Measurements from ENCODE around the gene MRTFA. TPM values are rescaled to one million over a fixed set of nuclear protein-coding genes. Genes with fewer than 3 reads are reported as not detected.
A peak's percentile ranks its signal among the peaks of the same experiment; 100 is the strongest.

The MRTFA gene
- total and polyA plus RNA-seq, 4 donors: 7.5 to 22.0 (median 9.6) TPM

DNA sequence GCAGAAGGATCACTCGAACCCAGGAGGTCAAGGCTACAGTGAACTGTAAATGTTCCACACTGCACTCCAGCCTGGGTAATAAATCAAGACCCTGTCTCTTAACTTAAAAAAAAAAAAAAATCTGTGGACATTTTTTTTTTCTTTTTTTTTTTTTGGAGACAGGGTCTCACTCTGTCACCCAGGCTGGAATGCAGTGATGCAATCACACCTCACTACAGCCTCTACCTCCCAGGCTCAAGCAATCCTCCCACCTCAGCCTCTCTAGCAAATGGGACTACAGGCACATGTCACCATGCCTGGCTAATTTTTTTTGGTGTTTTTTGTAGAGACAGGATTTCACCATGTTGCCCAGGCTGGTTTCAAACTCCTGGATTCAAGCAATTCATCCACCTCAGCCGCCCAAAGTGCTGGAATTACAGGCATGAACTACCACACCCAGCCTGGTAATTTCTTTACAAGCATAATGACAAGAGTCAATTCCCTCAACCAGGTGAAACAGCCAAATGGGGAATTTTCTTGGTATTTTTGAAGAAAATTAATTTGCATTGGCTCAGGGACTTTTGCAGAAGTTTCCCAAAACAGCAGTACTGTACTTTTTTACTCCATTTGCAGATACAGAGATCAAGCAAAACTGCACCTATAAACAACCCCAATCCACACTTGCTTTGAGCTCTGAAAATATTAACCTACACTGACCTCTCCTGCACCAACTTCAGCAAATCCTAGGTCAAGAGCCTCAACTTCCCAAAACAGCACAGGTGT is 44.0 kb downstream of the MRTFA start:
- WGBS: 94% methylated on average over 2 of the region's 2 CpGs
- TF ChIP-seq EGR1 (IDR thresholded peaks at IDR 0.05; ENCODE audit: low read depth in 2 of 2) (no peak), JUND (IDR thresholded peaks at IDR 0.05) (no peak), HNF4A (conservative IDR thresholded peaks at IDR 0.05) (no peak), REST (IDR thresholded peaks at IDR 0.05) (no peak), YY1 (IDR thresholded peaks at IDR 0.05) (no peak), RAD21 (IDR thresholded peaks at IDR 0.05) (no peak), NR2F2 (IDR thresholded peaks at IDR 0.05) (no peak), FOXA2 (IDR thresholded peaks at IDR 0.05) (no peak), TAF1 (conservative IDR thresholded peaks at IDR 0.05) (no peak)
- TF ChIP-seq, protein P1, sequence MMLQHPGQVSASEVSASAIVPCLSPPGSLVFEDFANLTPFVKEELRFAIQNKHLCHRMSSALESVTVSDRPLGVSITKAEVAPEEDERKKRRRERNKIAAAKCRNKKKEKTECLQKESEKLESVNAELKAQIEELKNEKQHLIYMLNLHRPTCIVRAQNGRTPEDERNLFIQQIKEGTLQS (IDR thresholded peaks at IDR 0.05): no peak
- TF ChIP-seq, protein P2, sequence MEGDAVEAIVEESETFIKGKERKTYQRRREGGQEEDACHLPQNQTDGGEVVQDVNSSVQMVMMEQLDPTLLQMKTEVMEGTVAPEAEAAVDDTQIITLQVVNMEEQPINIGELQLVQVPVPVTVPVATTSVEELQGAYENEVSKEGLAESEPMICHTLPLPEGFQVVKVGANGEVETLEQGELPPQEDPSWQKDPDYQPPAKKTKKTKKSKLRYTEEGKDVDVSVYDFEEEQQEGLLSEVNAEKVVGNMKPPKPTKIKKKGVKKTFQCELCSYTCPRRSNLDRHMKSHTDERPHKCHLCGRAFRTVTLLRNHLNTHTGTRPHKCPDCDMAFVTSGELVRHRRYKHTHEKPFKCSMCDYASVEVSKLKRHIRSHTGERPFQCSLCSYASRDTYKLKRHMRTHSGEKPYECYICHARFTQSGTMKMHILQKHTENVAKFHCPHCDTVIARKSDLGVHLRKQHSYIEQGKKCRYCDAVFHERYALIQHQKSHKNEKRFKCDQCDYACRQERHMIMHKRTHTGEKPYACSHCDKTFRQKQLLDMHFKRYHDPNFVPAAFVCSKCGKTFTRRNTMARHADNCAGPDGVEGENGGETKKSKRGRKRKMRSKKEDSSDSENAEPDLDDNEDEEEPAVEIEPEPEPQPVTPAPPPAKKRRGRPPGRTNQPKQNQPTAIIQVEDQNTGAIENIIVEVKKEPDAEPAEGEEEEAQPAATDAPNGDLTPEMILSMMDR (IDR thresholded peaks at IDR 0.05; ENCODE audit: low read depth, low read length, missing input control): no peak
- TF ChIP-seq, protein P3, sequence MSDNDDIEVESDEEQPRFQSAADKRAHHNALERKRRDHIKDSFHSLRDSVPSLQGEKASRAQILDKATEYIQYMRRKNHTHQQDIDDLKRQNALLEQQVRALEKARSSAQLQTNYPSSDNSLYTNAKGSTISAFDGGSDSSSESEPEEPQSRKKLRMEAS (IDR thresholded peaks at IDR 0.05): no peak
- TF ChIP-seq, protein P4, sequence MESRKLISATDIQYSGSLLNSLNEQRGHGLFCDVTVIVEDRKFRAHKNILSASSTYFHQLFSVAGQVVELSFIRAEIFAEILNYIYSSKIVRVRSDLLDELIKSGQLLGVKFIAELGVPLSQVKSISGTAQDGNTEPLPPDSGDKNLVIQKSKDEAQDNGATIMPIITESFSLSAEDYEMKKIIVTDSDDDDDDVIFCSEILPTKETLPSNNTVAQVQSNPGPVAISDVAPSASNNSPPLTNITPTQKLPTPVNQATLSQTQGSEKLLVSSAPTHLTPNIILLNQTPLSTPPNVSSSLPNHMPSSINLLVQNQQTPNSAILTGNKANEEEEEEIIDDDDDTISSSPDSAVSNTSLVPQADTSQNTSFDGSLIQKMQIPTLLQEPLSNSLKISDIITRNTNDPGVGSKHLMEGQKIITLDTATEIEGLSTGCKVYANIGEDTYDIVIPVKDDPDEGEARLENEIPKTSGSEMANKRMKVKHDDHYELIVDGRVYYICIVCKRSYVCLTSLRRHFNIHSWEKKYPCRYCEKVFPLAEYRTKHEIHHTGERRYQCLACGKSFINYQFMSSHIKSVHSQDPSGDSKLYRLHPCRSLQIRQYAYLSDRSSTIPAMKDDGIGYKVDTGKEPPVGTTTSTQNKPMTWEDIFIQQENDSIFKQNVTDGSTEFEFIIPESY (IDR thresholded peaks at IDR 0.05): no peak
- Histone ChIP-seq H3K9me3 (ENCODE audit: control insufficient read depth in 4 of 4, low read length in 3 of 4) (no peaks in the 10 kb centered on the region), H3K36me3 (ENCODE audit: control insufficient read depth in 4 of 4, insufficient read depth in 3 of 4, low read depth in 1 of 4, low read length in 3 of 4) (no peaks in the 10 kb centered on the region), H3K27ac (ENCODE audit: low read depth in 1 of 2, low read length in 2 of 2) (no peak overlapping the region), H3K4me1 (ENCODE audit: control insufficient read depth in 4 of 4, insufficient read depth in 4 of 4, low read length in 3 of 4) (peaks cover 0 to 3% (median 2%) of the 10 kb centered on the region in 4 donors), H3K27me3 (ENCODE audit: control insufficient read depth in 4 of 4, insufficient read depth in 4 of 4, low read length in 3 of 4) (no peaks in the 10 kb centered on the region), H3K9ac (ENCODE audit: low read depth in 1 of 2, low read length in 2 of 2) (no peak overlapping the region), H3K4me3 (ENCODE audit: low read depth in 1 of 3, low read length in 3 of 3) (no peak overlapping the region)
- DNase-seq (ENCODE audit: low spot score): no peak

- H3K27ac ChIP-seq (ENCODE audit: low read depth in 1 of 2, low read length in 2 of 2): no peak overlapping the region
Measured at GRCh38 chr22:40588726-40589125, 47.8 kb downstream of the MRTFA start.

More at GRCh38 chr22:40588726-40589125, 47.8 kb downstream of the MRTFA start:
- TF ChIP-seq HNF4A (conservative IDR thresholded peaks at IDR 0.05) (peak; percentile 39 to 62), EGR1 (IDR thresholded peaks at IDR 0.05; ENCODE audit: low read depth in 2 of 2) (no peak)
- 91% methylated on average over 7 of the region's 7 CpGs for WGBS
- no peak for DNase-seq (ENCODE audit: low spot score)
- Histone ChIP-seq H3K9me3 (ENCODE audit: control insufficient read depth in 4 of 4, low read length in 3 of 4) (no peaks in the 10 kb centered on the region), H3K4me1 (ENCODE audit: control insufficient read depth in 4 of 4, insufficient read depth in 4 of 4, low read length in 3 of 4) (no peaks in the 10 kb centered on the region), H3K4me3 (ENCODE audit: low read depth in 1 of 3, low read length in 3 of 3) (no peak overlapping the region), H3K36me3 (ENCODE audit: control insufficient read depth in 4 of 4, insufficient read depth in 3 of 4, low read depth in 1 of 4, low read length in 3 of 4) (no peaks in the 10 kb centered on the region), H3K27me3 (ENCODE audit: control insufficient read depth in 4 of 4, insufficient read depth in 4 of 4, low read length in 3 of 4) (no peaks in the 10 kb centered on the region), H3K9ac (ENCODE audit: low read depth in 1 of 2, low read length in 2 of 2) (no peak overlapping the region)
